SK-N-MC (cell line): ENCODE measurements around the gene NDC80.

Source experiments
- EZH2 ChIP-seq: fragments of 200-600 bp; sonication (generic); IDR thresholded peaks from one replicate; pipeline ENCODE4 v1.6.1; 2017; ENCODE audit warnings: antibody characterized with exemption
- FOXP2 ChIP-seq: optimal IDR thresholded peaks from 2 replicates; pipeline ENCODE3; 2011; ENCODE audit warnings: mild to moderate bottlenecking, moderate library complexity; ENCODE audit not compliant: insufficient read depth; ENCODE audit errors: extremely low read length, control extremely low read depth
- POLR2AphosphoS5 ChIP-seq: IDR thresholded peaks from 2 replicates; pipeline ENCODE4 v1.6.1; 2012; ENCODE audit warnings: mild to moderate bottlenecking, low read depth, low read length, borderline replicate concordance

- no peak for TF ChIP-seq POLR2AphosphoS5
- TF ChIP-seq EZH2 = no peak
- TF ChIP-seq FOXP2 = no peak
Observed at GRCh38 chr18:2540575-2540974, 30.8 kb upstream of the NDC80 start.
